Breast epithelium (tissue), 3 donors: Measurements from ENCODE around the gene CGB7.
"Not testable (repeated sequence)": the region's sequence is repeated elsewhere in the genome, so short reads cannot be mapped to it uniquely, and the experiment has no call there.

ENCODE experiments used
- CTCF ChIP-seq, 3 donors: fragments of 450-650 bp; IDR thresholded peaks; one replicate each; pipeline ENCODE4 v1.5.1; 2016 to 2017; ENCODE audit warnings: antibody characterized with exemption in 3 of 3, mild to moderate bottlenecking in 3 of 3, moderate library complexity in 3 of 3
- POLR2A ChIP-seq: fragments of 450-650 bp; IDR thresholded peaks from one replicate; pipeline ENCODE4 v1.6.1; 2016; ENCODE audit warnings: antibody characterized with exemption, mild to moderate bottlenecking, moderate library complexity
- POLR2AphosphoS5 ChIP-seq, 3 donors: sonication (generic); formaldehyde crosslinking; IDR thresholded peaks; one replicate each; pipeline ENCODE4 v1.6.1; 2017; ENCODE audit warnings: antibody characterized with exemption in 3 of 3

GRCh38 chr19:49043548-49043947, 14.0 kb downstream of the CGB7 start, which contains the start of gene CGB5:
- not testable (repeated sequence) for TF ChIP-seq CTCF (IDR thresholded peaks at IDR 0.05); POLR2AphosphoS5 (IDR thresholded peaks at IDR 0.05); POLR2A
